Activated CD4-positive, CD25-positive, alpha-beta regulatory T cell treated with anti-CD3 and anti-CD28 coated beads, Interleukin-2, amount 50 U/mL, for 16 hours (primary cell): ENCODE measurements around the gene TMEM33.
"Not testable (repeated sequence)": the region's sequence is repeated elsewhere in the genome, so short reads cannot be mapped to it uniquely, and the experiment has no call there.

Experiments
- DNase-seq: peaks from one replicate; pipeline ENCODE4 v3.0.0-alpha.2; 2020; ENCODE audit warnings: low read depth, low spot score

The TMEM33 gene

GRCh38 chr4:41934901-41935651 is at the start of gene TMEM33:
TMEM33 (plus strand) TSS chr4:41935429; CDS start chr4:41935485, 56 bp downstream.
- DNase-seq, result peak; percentile 59

GRCh38 chr4:41885456-41885855 is 49.8 kb upstream of the TMEM33 start:
- DNase-seq, result no peak

- no peak for DNase-seq
Measured at GRCh38 chr4:41887277-41887676, 48.0 kb upstream of the TMEM33 start.

- DNase-seq, result peak; percentile 15
Measured at GRCh38 chr4:41887821-41888686, 47.2 kb upstream of the TMEM33 start.

- DNase-seq, result no peak
Measured at GRCh38 chr4:41888687-41889074, 46.5 kb upstream of the TMEM33 start.

- no peak for DNase-seq
Measured at GRCh38 chr4:41889317-41889716, 45.9 kb upstream of the TMEM33 start.

- no peak for DNase-seq
Measured at GRCh38 chr4:41890085-41890484, 45.1 kb upstream of the TMEM33 start.

GRCh38 chr4:41896648-41897047 is 38.6 kb upstream of the TMEM33 start:
- no peak for DNase-seq

- DNase-seq, result no peak
Measured at GRCh38 chr4:41897698-41898097, 37.5 kb upstream of the TMEM33 start.

GRCh38 chr4:41909136-41909535 is 26.1 kb upstream of the TMEM33 start:
- not testable (repeated sequence) for DNase-seq

GRCh38 chr4:41912546-41912945 is 22.7 kb upstream of the TMEM33 start:
- no peak for DNase-seq

GRCh38 chr4:41913509-41913908 is 21.7 kb upstream of the TMEM33 start:
- DNase-seq, result no peak

- no peak for DNase-seq
Measured at GRCh38 chr4:41918278-41918677, 17.0 kb upstream of the TMEM33 start.

- DNase-seq, result not testable (repeated sequence)
Measured at GRCh38 chr4:41920416-41920815, 14.8 kb upstream of the TMEM33 start.

- no peak for DNase-seq
Measured at GRCh38 chr4:41921476-41921875, 13.8 kb upstream of the TMEM33 start.

- DNase-seq, result no peak
Measured at GRCh38 chr4:41927796-41928499, 7.3 kb upstream of the TMEM33 start.

GRCh38 chr4:41930139-41930831 is 4.9 kb upstream of the TMEM33 start:
- no peak for DNase-seq

- DNase-seq, result no peak
Measured at GRCh38 chr4:41932988-41933387, 2.2 kb upstream of the TMEM33 start.

GRCh38 chr4:41933997-41934503 is 1.2 kb upstream of the TMEM33 start:
- no peak for DNase-seq

- DNase-seq, result no peak
Measured at GRCh38 chr4:41934514-41934900, 722 bp upstream of the TMEM33 start.

- DNase-seq, result no peak
Measured at GRCh38 chr4:41935652-41936021, 408 bp downstream of the TMEM33 start.
